ENCODE results near the gene STK35. TPM values are rescaled to one million over a fixed set of nuclear protein-coding genes. Genes with fewer than 3 reads are reported as not detected.

The STK35 gene
- total and polyA plus RNA-seq, 2 of the 8 experiments (the other 6 are each of a cell fraction or from before 2014, with no cell fraction given): 24.9 to 45.0 TPM

- TF ChIP-seq RBBP5 (IDR thresholded peaks at IDR 0.05; ENCODE audit: borderline replicate concordance, low read depth, low read length) (no peak), JUN (IDR thresholded peaks at IDR 0.05; ENCODE audit: low read depth, low read length) (no peak)
These were observed 38.1 kb downstream of the STK35 start (continued) for GRCh38 chr20:2139736-2140135.
